Measurements from ENCODE around the gene RASSF5.

The RASSF5 gene

DNA sequence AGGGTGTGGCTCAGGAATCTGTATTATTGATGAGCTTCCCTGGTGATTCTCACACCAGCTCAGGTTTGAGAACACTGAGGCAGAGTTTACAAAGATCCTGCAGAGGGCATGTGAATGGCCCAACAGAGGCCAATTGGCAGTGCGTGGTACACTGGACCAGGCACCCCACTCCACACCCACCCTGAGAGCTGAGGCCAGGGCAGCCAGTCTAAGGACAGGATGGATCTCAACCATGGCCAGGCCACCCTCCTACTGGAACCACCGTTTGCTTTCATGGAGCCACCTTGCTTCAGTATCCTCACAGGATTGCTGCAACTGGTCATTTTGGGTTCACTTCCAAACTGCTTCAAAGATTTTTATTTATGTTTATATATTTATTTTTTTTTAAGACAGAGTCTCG is 7.3 kb upstream of the RASSF5 start:
- H3K79me2 ChIP-seq, result no peaks in the 10 kb centered on the region
- H3K4me1 ChIP-seq, result peaks cover 6% of the 10 kb centered on the region
- TF ChIP-seq, protein P1, sequence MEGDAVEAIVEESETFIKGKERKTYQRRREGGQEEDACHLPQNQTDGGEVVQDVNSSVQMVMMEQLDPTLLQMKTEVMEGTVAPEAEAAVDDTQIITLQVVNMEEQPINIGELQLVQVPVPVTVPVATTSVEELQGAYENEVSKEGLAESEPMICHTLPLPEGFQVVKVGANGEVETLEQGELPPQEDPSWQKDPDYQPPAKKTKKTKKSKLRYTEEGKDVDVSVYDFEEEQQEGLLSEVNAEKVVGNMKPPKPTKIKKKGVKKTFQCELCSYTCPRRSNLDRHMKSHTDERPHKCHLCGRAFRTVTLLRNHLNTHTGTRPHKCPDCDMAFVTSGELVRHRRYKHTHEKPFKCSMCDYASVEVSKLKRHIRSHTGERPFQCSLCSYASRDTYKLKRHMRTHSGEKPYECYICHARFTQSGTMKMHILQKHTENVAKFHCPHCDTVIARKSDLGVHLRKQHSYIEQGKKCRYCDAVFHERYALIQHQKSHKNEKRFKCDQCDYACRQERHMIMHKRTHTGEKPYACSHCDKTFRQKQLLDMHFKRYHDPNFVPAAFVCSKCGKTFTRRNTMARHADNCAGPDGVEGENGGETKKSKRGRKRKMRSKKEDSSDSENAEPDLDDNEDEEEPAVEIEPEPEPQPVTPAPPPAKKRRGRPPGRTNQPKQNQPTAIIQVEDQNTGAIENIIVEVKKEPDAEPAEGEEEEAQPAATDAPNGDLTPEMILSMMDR (IDR thresholded peaks at IDR 0.05), result no peak

DNA sequence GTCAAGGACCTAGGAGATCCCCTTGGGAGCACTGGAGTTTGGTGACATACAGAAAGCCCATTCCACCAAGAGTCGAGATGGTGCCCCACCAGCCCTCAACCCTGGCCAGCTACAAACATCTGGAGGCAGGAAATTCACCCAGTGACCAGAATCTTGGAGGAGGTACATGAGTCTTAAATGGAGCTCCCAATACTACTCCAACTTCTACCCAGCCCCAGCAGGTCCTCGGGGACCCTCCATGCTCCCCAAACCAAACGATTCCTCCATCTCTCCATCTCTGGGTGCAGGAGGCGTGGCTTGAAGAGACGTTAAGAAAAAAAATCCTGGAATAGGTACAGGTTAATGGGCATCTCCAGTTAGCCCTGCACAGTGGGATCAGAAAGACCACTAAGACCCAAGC is 5.5 kb upstream of the RASSF5 start:
- Histone ChIP-seq H3K79me2 (no peaks in the 10 kb centered on the region), H3K27ac (peak overlapping the region; percentile 65), H3K4me3 (ENCODE audit: low read depth, low read length) (no peak overlapping the region), H3K9me3 (ENCODE audit: control insufficient read depth, low read length) (no peaks in the 10 kb centered on the region), H3K4me2 (ENCODE audit: low read length) (no peak overlapping the region), H2AFZ (no peak overlapping the region), H3K36me3 (ENCODE audit: control insufficient read depth, insufficient read depth, low read length) (no peaks in the 10 kb centered on the region), H3K9ac (no peak overlapping the region), H3K4me1 (peaks cover 6% of the 10 kb centered on the region), H3K27me3 (ENCODE audit: control insufficient read depth, insufficient read depth, low read length) (no peaks in the 10 kb centered on the region)
- TF ChIP-seq, protein P1 (IDR thresholded peaks at IDR 0.05), result no peak

More for the DNA sequence above, 7.3 kb upstream of the RASSF5 start:
- Histone ChIP-seq H2AFZ (no peak overlapping the region), H3K27ac (no peak overlapping the region), H3K4me2 (ENCODE audit: low read length) (no peak overlapping the region), H3K36me3 (ENCODE audit: control insufficient read depth, insufficient read depth, low read length) (no peaks in the 10 kb centered on the region), H3K9me3 (ENCODE audit: control insufficient read depth, low read length) (no peaks in the 10 kb centered on the region), H3K9ac (no peak overlapping the region), H3K27me3 (ENCODE audit: control insufficient read depth, insufficient read depth, low read length) (no peaks in the 10 kb centered on the region), H3K4me3 (ENCODE audit: low read depth, low read length) (no peak overlapping the region)

DNA sequence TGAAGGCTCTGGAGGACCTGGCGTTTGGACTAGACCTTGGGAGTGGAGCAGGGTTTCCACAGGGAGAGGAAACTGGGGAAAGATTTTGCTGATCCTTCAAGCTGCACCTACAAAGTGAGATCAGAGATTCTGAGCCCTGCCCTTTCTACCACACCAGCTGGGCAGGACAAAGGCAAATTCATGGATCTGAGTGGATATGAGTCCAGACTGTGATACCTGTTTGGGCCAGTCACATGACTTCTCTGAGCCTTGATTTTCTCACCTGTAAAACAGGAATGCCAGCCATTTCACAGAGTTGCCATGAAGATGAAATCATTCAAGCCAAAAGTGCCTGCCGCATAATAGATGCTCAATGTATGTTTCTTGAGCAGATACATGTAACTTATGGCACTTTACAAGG is 4.9 kb upstream of the RASSF5 start:
- peaks cover 6% of the 10 kb centered on the region for H3K4me1 ChIP-seq
- H3K36me3 ChIP-seq (ENCODE audit: control insufficient read depth, insufficient read depth, low read length), result no peaks in the 10 kb centered on the region

DNA sequence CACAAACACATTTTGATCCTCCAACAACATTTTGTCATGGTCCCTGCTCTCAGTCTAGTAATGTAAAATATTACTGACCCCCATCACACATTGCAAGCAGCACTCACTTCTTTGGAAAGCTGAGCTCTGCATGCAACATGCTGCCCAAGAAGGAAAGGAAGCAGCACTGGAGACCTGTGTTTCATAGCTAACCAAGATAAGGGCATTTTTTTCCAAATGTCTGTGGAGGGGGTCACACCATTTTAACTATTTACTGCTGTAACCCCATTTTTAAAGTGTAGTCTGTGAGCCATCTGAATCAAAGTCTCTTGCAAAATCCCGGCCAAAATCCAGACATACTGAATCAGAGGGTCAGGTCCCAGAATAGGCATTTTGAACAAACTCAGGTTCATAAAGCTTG is 4.5 kb upstream of the RASSF5 start:
- H2AFZ ChIP-seq, result no peak overlapping the region
- no peak overlapping the region for H3K9ac ChIP-seq
- H3K4me3 ChIP-seq (ENCODE audit: low read depth, low read length), result no peak overlapping the region
- no peaks in the 10 kb centered on the region for H3K27me3 ChIP-seq (ENCODE audit: control insufficient read depth, insufficient read depth, low read length)
- no peak overlapping the region for H3K4me2 ChIP-seq (ENCODE audit: low read length)
- H3K9me3 ChIP-seq (ENCODE audit: control insufficient read depth, low read length), result no peaks in the 10 kb centered on the region
- peaks cover 6% of the 10 kb centered on the region for H3K4me1 ChIP-seq
- no peaks in the 10 kb centered on the region for H3K36me3 ChIP-seq (ENCODE audit: control insufficient read depth, insufficient read depth, low read length)
- no peaks in the 10 kb centered on the region for H3K79me2 ChIP-seq
- no peak overlapping the region for H3K27ac ChIP-seq
- TF ChIP-seq, protein P1 (IDR thresholded peaks at IDR 0.05), result no peak

More for the DNA sequence above, 4.9 kb upstream of the RASSF5 start:
- no peaks in the 10 kb centered on the region for H3K79me2 ChIP-seq
- H3K9me3 ChIP-seq (ENCODE audit: control insufficient read depth, low read length), result no peaks in the 10 kb centered on the region
- no peak overlapping the region for H3K9ac ChIP-seq
- H2AFZ ChIP-seq, result no peak overlapping the region
- H3K4me3 ChIP-seq (ENCODE audit: low read depth, low read length), result no peak overlapping the region
- H3K27me3 ChIP-seq (ENCODE audit: control insufficient read depth, insufficient read depth, low read length), result no peaks in the 10 kb centered on the region
- H3K4me2 ChIP-seq (ENCODE audit: low read length), result no peak overlapping the region
- no peak overlapping the region for H3K27ac ChIP-seq
- TF ChIP-seq, protein P1 (IDR thresholded peaks at IDR 0.05), result no peak

DNA sequence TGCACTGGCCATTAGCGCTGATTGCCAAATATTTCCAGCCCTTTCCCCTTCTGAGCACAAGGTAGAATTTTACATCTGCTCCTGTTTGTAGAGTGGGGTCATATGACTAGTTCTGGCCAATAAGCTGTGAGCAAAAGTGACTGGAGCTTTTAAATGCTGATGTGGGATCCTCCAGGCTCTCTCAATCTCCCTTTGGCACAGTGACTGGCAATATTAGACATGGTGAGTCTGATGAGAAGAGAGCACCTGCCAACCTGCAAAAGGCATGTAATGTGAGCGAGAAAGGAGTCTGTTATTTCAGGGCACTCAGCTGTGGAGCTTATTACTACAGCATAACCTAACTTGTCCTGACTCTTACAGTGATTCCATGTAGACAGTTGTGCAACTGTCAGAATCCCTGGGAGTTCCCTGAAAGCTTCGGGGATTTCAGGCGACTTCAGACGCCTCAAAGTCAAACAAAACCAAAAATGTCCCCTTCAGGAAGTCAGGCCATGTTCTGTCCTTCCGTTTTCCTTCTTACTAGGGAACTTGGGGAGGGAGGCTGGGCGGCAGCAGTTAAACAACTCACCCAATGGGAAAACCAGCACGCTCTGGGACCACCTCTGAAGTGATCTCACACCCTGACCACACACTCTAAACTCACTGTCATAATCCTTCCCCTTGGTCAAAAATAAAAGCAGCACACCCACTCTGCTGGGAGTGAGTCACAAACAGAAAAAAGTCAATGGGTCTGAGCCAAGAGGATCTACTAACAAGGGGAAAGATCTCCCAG is 3.6 kb upstream of the RASSF5 start:
- Histone ChIP-seq H3K4me1 (peaks cover 6% of the 10 kb centered on the region), H3K79me2 (no peaks in the 10 kb centered on the region), H3K27ac (no peak overlapping the region), H3K27me3 (ENCODE audit: control insufficient read depth, insufficient read depth, low read length) (no peaks in the 10 kb centered on the region), H3K9me3 (ENCODE audit: control insufficient read depth, low read length) (no peaks in the 10 kb centered on the region), H3K36me3 (ENCODE audit: control insufficient read depth, insufficient read depth, low read length) (no peaks in the 10 kb centered on the region), H3K9ac (no peak overlapping the region), H3K4me2 (ENCODE audit: low read length) (no peak overlapping the region), H3K4me3 (ENCODE audit: low read depth, low read length) (no peak overlapping the region), H2AFZ (no peak overlapping the region)
- TF ChIP-seq, protein P1 (IDR thresholded peaks at IDR 0.05), result no peak
